Right renal pelvis (tissue), 4 donors: ENCODE results near the gene IRF9. TPM values are rescaled to one million over a fixed set of nuclear protein-coding genes. Genes with fewer than 3 reads are reported as not detected.

Experiments used
- DNase-seq, 4 donors: peaks; one replicate each; pipeline ENCODE4 v3.0.0-alpha.2; 2013; ENCODE audit warnings: low read depth in 4 of 4, low spot score in 3 of 4, missing footprints in 1 of 4
- polyA plus RNA-seq, 4 donors: library from polyadenylated mRNA; unstranded; fragments of 120-200 nt; gene quantifications; one replicate each; pipeline ENCODE4 v1.2.1, GENCODE V29; 2013; ENCODE audit not compliant: insufficient read length in 4 of 4

IRF9 gene
- polyA plus RNA-seq, 4 donors, result 45.4 to 65.2 (median 60.4) TPM

DNA sequence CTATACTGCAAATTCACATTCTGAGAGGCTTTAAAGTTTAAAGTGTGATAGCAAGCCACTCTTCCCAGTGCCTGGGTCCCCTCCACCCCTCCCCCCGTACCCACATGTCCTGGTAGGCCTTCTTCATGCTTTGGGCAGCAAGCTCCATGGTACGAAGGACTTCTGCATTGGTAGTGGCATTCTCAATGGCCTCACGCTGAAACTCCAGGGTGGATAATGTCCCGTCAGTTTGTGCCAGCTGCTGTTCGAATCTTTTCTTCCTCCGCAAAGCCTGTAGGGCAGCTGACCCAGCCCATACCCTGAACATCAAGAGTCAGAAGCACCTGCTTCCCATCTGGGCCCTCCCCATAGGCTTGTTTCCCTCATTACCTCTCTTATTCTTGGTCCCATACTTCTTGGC, 50.2 kb downstream of the IRF9 start:
- no peak for DNase-seq

DNA sequence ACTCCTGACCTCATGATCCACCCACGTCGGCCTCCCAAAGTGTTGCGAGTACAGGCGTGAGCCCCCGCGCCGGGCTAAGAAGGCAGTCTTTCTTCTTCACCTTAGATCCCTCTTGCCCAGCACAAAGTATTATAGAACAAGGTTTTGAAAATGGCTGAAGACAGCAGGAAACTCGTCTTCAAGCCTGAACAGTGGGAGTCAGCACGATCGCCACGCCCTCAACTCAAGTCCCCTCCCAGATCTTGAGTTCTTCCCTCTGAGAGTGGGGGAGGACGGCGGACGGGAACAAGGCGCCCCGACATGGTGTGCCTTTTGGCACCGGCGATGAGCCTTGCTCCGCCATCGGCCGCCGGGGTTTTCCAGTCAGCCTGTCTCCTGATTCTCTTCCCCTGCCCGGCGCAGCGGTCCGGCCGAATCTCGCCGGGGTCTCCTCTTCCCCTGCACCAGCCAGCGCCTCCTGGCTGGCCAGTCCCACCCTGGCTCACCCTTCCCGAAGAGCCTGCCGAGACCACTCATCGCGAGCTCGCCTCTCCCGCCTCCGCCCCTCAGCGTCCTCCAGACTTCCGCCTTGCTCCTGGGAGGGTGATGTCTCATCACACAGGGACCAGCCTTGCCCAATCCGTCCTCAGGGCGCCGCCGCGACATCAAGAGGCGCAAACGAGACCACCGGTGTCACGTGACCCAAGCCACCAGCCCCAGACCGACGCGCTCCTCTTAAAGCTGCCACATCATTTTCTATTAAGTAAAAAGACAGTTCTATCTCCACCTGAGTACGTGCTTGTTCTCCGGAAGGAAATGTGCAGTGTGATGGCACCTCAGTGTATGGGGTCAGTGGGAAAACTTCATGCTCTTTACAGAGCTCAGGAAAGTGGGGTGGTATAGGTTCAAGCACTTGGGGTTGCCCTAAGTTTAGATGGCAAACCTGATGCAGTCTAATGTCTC, 52.1 kb downstream of the IRF9 start, which contains the start of gene CHMP4A:
Gene CHMP4A, minus strand, starts transcription at position 565 of the 942 bp plus-strand sequence. Its CDS starts 49 bp downstream, at position 516.
- peak; percentile 90 to 94 (median 92) for DNase-seq

DNA sequence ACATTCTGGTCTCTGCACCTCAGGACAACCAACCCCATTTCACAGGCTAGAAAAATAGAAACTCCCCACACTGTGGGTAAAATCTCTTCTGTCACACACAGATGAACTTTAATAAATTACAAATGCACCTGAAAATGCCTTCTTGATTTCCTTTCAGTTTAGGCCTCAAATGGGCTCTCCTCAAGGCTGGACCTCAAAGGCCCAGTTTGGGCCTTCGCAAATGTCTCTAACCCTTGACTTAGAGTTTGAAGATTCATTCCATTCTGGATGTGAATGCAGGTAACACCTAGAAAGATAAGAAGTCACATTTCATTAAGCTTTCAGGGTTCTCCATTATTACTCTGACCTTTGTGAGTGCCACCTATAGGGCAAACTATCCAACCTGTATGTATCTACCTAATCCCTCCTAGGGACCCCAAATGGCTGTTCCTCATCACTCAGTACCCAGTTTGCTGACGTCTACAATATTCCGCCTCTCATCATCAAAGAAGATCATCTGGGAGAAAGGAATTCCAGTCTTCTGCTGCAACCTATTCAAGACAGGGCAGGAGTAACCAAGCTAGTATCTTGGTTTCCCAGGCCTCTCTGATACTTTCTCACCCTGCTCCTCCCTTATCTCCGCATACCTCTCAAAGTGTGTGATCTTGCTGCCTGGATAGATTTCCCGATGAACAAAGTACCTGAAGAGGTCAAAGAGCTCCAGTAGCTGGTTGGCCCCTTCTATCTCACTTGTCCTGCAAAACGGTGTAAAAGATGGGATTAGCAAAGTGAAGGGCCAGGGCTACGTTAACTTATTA, 53.0 kb downstream of the IRF9 start:
- DNase-seq, result no peak

- peak in 3 of 4 donors; percentile 78 to 83 (median 80) for DNase-seq
Observed at GRCh38 chr14:24215495-24216344, 54.7 kb downstream of the IRF9 start, which contains the start of gene MDP1. Gene MDP1, minus strand, starts transcription at chr14:24216066. Its CDS starts 111 bp downstream, at chr14:24215955.

Other genes with a start within 250 kb of the IRF9 start
- gene DHRS4, start 207.5 kb upstream of the IRF9 start, polyA plus RNA-seq, result 10 to 100 TPM; 39.2 to 64.1 (median 45.3) TPM
- 10 to 100 TPM; 28.8 to 49.0 (median 41.4) TPM for gene DHRS4L2, start 172.3 kb upstream of the IRF9 start, polyA plus RNA-seq
- 1 to 10 TPM; 1.9 to 2.3 (median 2.3) TPM for gene CARMIL3, start 109.3 kb upstream of the IRF9 start, polyA plus RNA-seq
- gene CPNE6, start 89.7 kb upstream of the IRF9 start, polyA plus RNA-seq, result under 1 TPM in 1 of 4 donors, not detected in 3; 0.03 TPM
- 10 to 100 TPM; 25.4 to 39.1 (median 30.4) TPM for gene PCK2, start 67.0 kb upstream of the IRF9 start, polyA plus RNA-seq
- 10 to 100 TPM; 79.8 to 83.5 (median 81.4) TPM for gene DCAF11, start 46.5 kb upstream of the IRF9 start, polyA plus RNA-seq
- gene NRL, start 46.3 kb upstream of the IRF9 start, polyA plus RNA-seq, result 1 to 10 TPM; 2.5 to 3.7 (median 2.8) TPM
- gene FITM1, start 30.6 kb upstream of the IRF9 start, polyA plus RNA-seq, result 1 to 10 TPM in 2 of 4 donors, under 1 TPM in 2; 0.87 to 1.2 (median 0.97) TPM
- 100 to 1,000 TPM; 198 to 214 (median 206) TPM for gene PSME1, start 25.1 kb upstream of the IRF9 start, polyA plus RNA-seq
- 10 to 100 TPM; 14.5 to 24.2 (median 18.9) TPM for gene EMC9, start 19.7 kb upstream of the IRF9 start, polyA plus RNA-seq
- gene PSME2, start 14.7 kb upstream of the IRF9 start, polyA plus RNA-seq, result 100 to 1,000 TPM; 156 to 183 (median 168) TPM
- 10 to 100 TPM; 49.2 to 54.2 (median 49.4) TPM for gene RNF31, start 13.8 kb upstream of the IRF9 start, polyA plus RNA-seq
- 10 to 100 TPM; 60.0 to 70.1 (median 64.3) TPM for gene REC8, start 10.8 kb downstream of the IRF9 start, polyA plus RNA-seq
- 10 to 100 TPM; 33.2 to 41.3 (median 34.0) TPM for gene IPO4, start 27.6 kb downstream of the IRF9 start, polyA plus RNA-seq
- 10 to 100 TPM; 37.8 to 48.9 (median 41.3) TPM for gene TM9SF1, start 34.2 kb downstream of the IRF9 start, polyA plus RNA-seq
- 1 to 10 TPM; 3.7 to 4.8 (median 4.3) TPM for gene TSSK4, start 44.4 kb downstream of the IRF9 start, polyA plus RNA-seq
- 10 to 100 TPM; 43.5 to 50.7 (median 49.8) TPM for gene CHMP4A, start 52.2 kb downstream of the IRF9 start, polyA plus RNA-seq
- 10 to 100 TPM; 14.8 to 19.3 (median 16.2) TPM for gene MDP1, start 54.8 kb downstream of the IRF9 start, polyA plus RNA-seq
- 100 to 1,000 TPM; 222 to 245 (median 238) TPM for gene NEDD8, start 71.1 kb downstream of the IRF9 start, polyA plus RNA-seq
- 100 to 1,000 TPM; 102 to 121 (median 118) TPM for gene GMPR2, start 71.7 kb downstream of the IRF9 start, polyA plus RNA-seq
- gene TINF2, start 81.4 kb downstream of the IRF9 start, polyA plus RNA-seq, result 10 to 100 TPM; 55.5 to 70.6 (median 58.7) TPM
- 1 to 10 TPM; 1.4 to 2.3 (median 2.1) TPM for gene TGM1, start 101.9 kb downstream of the IRF9 start, polyA plus RNA-seq
- gene RABGGTA, start 110.3 kb downstream of the IRF9 start, polyA plus RNA-seq, result 10 to 100 TPM; 19.7 to 24.1 (median 20.8) TPM
- 10 to 100 TPM; 44.6 to 56.9 (median 46.2) TPM for gene DHRS1, start 138.5 kb downstream of the IRF9 start, polyA plus RNA-seq
- 10 to 100 TPM; 26.7 to 27.7 (median 27.0) TPM for gene NOP9, start 138.6 kb downstream of the IRF9 start, polyA plus RNA-seq
- 10 to 100 TPM; 21.8 to 27.6 (median 24.6) TPM for gene CIDEB, start 146.7 kb downstream of the IRF9 start, polyA plus RNA-seq
- 1 to 10 TPM; 1.8 to 2.5 (median 2.0) TPM for gene LTB4R2, start 148.9 kb downstream of the IRF9 start, polyA plus RNA-seq
- gene LTB4R, start 150.2 kb downstream of the IRF9 start, polyA plus RNA-seq, result 1 to 10 TPM; 2.6 to 4.7 (median 3.8) TPM
- 10 to 100 TPM; 15.6 to 24.9 (median 20.4) TPM for gene ADCY4, start 173.8 kb downstream of the IRF9 start, polyA plus RNA-seq
- gene RIPK3, start 178.7 kb downstream of the IRF9 start, polyA plus RNA-seq, result 1 to 10 TPM; 2.7 to 4.1 (median 3.2) TPM
- 10 to 100 TPM; 60.9 to 74.3 (median 64.2) TPM for gene NFATC4, start 206.9 kb downstream of the IRF9 start, polyA plus RNA-seq
- 10 to 100 TPM; 45.3 to 48.0 (median 47.7) TPM for gene NYNRIN, start 237.7 kb downstream of the IRF9 start, polyA plus RNA-seq